ENCODE data around the gene RUVBL2.

The RUVBL2 gene

DNA sequence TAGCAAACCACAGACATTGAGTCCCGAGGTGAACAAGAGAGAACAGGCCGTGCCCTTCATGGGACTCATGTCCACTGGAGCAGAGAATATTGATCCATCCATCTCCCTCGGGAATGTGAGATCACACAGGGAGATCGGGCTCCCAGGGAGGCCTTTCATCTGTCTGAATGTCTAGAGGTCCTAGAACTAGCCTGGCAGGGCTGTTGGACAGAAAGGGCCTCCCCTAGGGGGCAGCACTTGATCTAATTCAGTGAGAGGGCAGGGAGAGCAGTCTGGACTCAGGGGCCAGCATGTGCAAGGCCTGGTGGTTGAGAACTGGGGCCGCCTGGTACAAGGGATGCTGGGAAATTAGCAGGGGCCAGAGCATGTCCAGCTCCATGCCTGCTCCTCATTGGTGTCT, 4.3 kb downstream of the RUVBL2 start:
- Histone ChIP-seq H3K27ac (replicated peaks) (no peak overlapping the region), H3K4me3 (replicated peaks; ENCODE audit: insufficient read depth, low read length) (no peak overlapping the region), H3K27me3 (ENCODE audit: insufficient read depth, poor library complexity, severe bottlenecking) (no peaks in the 10 kb centered on the region)
- TF ChIP-seq SPI1 (IDR thresholded peaks at IDR 0.05; ENCODE audit: borderline replicate concordance, low read depth) (no peak), GABPA (IDR thresholded peaks at IDR 0.05; ENCODE audit: low read depth) (no peak), POLR2AphosphoS5 (IDR thresholded peaks at IDR 0.05; ENCODE audit: low read depth) (no peak)
- TF ChIP-seq, protein P1, sequence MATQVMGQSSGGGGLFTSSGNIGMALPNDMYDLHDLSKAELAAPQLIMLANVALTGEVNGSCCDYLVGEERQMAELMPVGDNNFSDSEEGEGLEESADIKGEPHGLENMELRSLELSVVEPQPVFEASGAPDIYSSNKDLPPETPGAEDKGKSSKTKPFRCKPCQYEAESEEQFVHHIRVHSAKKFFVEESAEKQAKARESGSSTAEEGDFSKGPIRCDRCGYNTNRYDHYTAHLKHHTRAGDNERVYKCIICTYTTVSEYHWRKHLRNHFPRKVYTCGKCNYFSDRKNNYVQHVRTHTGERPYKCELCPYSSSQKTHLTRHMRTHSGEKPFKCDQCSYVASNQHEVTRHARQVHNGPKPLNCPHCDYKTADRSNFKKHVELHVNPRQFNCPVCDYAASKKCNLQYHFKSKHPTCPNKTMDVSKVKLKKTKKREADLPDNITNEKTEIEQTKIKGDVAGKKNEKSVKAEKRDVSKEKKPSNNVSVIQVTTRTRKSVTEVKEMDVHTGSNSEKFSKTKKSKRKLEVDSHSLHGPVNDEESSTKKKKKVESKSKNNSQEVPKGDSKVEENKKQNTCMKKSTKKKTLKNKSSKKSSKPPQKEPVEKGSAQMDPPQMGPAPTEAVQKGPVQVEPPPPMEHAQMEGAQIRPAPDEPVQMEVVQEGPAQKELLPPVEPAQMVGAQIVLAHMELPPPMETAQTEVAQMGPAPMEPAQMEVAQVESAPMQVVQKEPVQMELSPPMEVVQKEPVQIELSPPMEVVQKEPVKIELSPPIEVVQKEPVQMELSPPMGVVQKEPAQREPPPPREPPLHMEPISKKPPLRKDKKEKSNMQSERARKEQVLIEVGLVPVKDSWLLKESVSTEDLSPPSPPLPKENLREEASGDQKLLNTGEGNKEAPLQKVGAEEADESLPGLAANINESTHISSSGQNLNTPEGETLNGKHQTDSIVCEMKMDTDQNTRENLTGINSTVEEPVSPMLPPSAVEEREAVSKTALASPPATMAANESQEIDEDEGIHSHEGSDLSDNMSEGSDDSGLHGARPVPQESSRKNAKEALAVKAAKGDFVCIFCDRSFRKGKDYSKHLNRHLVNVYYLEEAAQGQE (IDR thresholded peaks at IDR 0.05; ENCODE audit: insufficient replicate concordance, low read depth) = no peak
- TF ChIP-seq, protein P2, sequence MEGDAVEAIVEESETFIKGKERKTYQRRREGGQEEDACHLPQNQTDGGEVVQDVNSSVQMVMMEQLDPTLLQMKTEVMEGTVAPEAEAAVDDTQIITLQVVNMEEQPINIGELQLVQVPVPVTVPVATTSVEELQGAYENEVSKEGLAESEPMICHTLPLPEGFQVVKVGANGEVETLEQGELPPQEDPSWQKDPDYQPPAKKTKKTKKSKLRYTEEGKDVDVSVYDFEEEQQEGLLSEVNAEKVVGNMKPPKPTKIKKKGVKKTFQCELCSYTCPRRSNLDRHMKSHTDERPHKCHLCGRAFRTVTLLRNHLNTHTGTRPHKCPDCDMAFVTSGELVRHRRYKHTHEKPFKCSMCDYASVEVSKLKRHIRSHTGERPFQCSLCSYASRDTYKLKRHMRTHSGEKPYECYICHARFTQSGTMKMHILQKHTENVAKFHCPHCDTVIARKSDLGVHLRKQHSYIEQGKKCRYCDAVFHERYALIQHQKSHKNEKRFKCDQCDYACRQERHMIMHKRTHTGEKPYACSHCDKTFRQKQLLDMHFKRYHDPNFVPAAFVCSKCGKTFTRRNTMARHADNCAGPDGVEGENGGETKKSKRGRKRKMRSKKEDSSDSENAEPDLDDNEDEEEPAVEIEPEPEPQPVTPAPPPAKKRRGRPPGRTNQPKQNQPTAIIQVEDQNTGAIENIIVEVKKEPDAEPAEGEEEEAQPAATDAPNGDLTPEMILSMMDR (IDR thresholded peaks at IDR 0.05; ENCODE audit: insufficient read depth, low read length) = peak; percentile 33
- DNase-seq (ENCODE audit: low read depth in 1 of 2, low spot score in 1 of 2) = peak; percentile 52 to 68

DNA sequence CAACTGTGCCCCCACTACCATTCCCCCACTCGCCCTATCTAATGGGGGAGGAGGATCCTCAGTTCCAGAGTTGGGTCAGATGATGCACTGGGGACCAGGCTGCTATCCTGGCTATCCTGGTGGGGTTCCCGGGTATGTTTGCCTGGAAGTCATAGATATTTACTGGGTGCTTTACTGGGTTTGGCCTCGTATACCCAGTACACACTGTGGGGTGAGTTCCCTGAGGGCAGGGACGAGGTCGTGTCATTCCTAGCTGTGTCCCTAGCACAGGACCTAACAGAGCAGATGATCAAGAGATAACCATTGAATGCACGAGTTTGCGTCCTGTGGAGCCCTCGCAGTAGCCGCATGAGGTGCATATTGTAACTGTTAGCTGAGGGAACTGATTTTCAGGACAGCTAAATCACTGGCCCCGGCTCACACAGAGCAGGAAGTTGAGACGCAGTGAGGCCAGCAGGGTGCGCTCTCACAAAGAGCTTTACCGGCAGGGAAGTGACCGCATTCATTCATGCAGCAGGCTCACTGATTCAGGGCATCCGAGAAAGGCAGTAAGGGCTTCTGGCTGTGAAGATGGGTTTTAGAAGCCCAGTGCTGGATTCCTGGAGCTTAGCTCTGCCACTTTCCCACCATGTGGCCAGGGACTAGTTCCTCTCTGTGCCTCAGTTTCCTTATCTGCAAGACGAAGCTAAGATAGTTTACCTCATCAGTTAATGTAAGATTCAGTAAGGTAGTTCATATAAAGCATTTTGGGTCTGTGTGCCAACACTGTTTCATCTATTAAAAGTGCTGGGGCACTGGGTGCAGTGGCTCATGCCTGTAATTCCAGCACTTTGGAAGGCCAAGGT, 6.0 kb downstream of the RUVBL2 start:
- TF ChIP-seq GABPA (IDR thresholded peaks at IDR 0.05; ENCODE audit: low read depth) (no peak), POLR2AphosphoS5 (IDR thresholded peaks at IDR 0.05; ENCODE audit: low read depth) (no peak), SPI1 (IDR thresholded peaks at IDR 0.05; ENCODE audit: borderline replicate concordance, low read depth) (peak; percentile 28; the same call in 1 of the 2 replicates)
- TF ChIP-seq, protein P1 (IDR thresholded peaks at IDR 0.05; ENCODE audit: insufficient replicate concordance, low read depth) = no peak
- TF ChIP-seq, protein P2 (IDR thresholded peaks at IDR 0.05; ENCODE audit: insufficient read depth, low read length) = peak; percentile 41
- Histone ChIP-seq H3K27me3 (ENCODE audit: insufficient read depth, poor library complexity, severe bottlenecking) (no peaks in the 10 kb centered on the region), H3K4me3 (replicated peaks; ENCODE audit: insufficient read depth, low read length) (no peak overlapping the region), H3K27ac (replicated peaks) (no peak overlapping the region)
- peak in 1 of 2 experiments; percentile 57 for DNase-seq (ENCODE audit: low read depth in 1 of 2, low spot score in 1 of 2)

DNA sequence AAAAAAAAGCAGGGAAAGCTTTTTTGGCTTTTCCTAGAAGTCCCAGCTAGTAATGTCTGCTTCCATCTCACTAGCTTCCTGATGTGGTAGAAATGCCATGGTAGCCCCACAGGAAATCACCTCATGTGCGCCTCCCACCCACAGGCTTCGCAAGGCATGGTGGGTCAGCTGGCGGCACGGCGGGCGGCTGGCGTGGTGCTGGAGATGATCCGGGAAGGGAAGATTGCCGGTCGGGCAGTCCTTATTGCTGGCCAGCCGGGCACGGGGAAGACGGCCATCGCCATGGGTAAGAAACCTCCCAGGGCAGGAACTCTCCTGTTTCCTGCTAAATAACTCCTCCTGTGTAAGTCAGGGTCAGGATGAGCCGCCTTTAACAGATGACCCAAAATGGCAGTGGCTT, 10.4 kb downstream of the RUVBL2 start:
- Histone ChIP-seq H3K27ac (replicated peaks) (no peak overlapping the region), H3K4me3 (replicated peaks; ENCODE audit: insufficient read depth, low read length) (no peak overlapping the region), H3K27me3 (ENCODE audit: insufficient read depth, poor library complexity, severe bottlenecking) (no peaks in the 10 kb centered on the region)
- DNase-seq (ENCODE audit: low read depth in 1 of 2, low spot score in 1 of 2) = no peak
- TF ChIP-seq, protein P1 (IDR thresholded peaks at IDR 0.05; ENCODE audit: insufficient replicate concordance, low read depth) = no peak
- TF ChIP-seq POLR2AphosphoS5 (IDR thresholded peaks at IDR 0.05; ENCODE audit: low read depth) (no peak), SPI1 (IDR thresholded peaks at IDR 0.05; ENCODE audit: borderline replicate concordance, low read depth) (no peak), GABPA (IDR thresholded peaks at IDR 0.05; ENCODE audit: low read depth) (no peak)
- TF ChIP-seq, protein P2 (IDR thresholded peaks at IDR 0.05; ENCODE audit: insufficient read depth, low read length) = no peak
